Limb (tissue), 2 donors: ENCODE data around the gene ADSS1.
A peak's percentile ranks its signal among the peaks of the same experiment; 100 is the strongest.
"Not testable (repeated sequence)": the region's sequence is repeated elsewhere in the genome, so short reads cannot be mapped to it uniquely, and the experiment has no call there.

Source experiments
- DNase-seq, 2 donors: peaks; one replicate each; pipeline ENCODE4 v3.0.0-alpha.2; 2016; ENCODE audit errors: extremely low spot score in 2 of 2

ADSS1 gene

GRCh38 chr14:104750056-104750752 is 26.2 kb downstream of the ADSS1 start:
- no peak for DNase-seq

GRCh38 chr14:104750753-104751057 is 26.7 kb downstream of the ADSS1 start:
- not testable (repeated sequence) for DNase-seq

GRCh38 chr14:104751539-104752422 is 27.8 kb downstream of the ADSS1 start:
- DNase-seq, result peak in 1 of 2 donors; percentile 51

GRCh38 chr14:104752423-104752734 is 28.4 kb downstream of the ADSS1 start:
- no peak for DNase-seq

- DNase-seq, result peak; percentile 99 to 100
Observed at GRCh38 chr14:104752735-104753527, 28.9 kb downstream of the ADSS1 start, which contains the start of gene SIVA1. Gene SIVA1, plus strand, starts transcription at chr14:104753147. Its CDS starts 55 bp downstream, at chr14:104753202.

- DNase-seq, result no peak
Observed at GRCh38 chr14:104753528-104754212, 29.6 kb downstream of the ADSS1 start.

GRCh38 chr14:104754213-104754851 is 30.3 kb downstream of the ADSS1 start:
- DNase-seq, result no peak

GRCh38 chr14:104755621-104756020 is 31.6 kb downstream of the ADSS1 start:
- DNase-seq, result no peak

GRCh38 chr14:104756477-104757237 is 32.6 kb downstream of the ADSS1 start:
- DNase-seq, result no peak

GRCh38 chr14:104757238-104757585 is 33.2 kb downstream of the ADSS1 start:
- no peak for DNase-seq

- DNase-seq, result no peak
Observed at GRCh38 chr14:104757681-104758392, 33.8 kb downstream of the ADSS1 start.

GRCh38 chr14:104758981-104759969 is 35.2 kb downstream of the ADSS1 start:
- DNase-seq, result no peak

- no peak for DNase-seq
Observed at GRCh38 chr14:104765517-104765916, 41.5 kb downstream of the ADSS1 start.

- no peak for DNase-seq
Observed at GRCh38 chr14:104766256-104766862, 42.3 kb downstream of the ADSS1 start.

GRCh38 chr14:104766863-104767633 is 43.0 kb downstream of the ADSS1 start:
- DNase-seq, result no peak

- no peak for DNase-seq
Observed at GRCh38 chr14:104767634-104767918, 43.5 kb downstream of the ADSS1 start.
